Ovary (tissue), 9 donors: Measurements from ENCODE around the gene RNASET2. TPM values are rescaled to one million over a fixed set of nuclear protein-coding genes. Genes with fewer than 3 reads are reported as not detected.

Experiments
- DNase-seq, 5 donors: peaks; one replicate each; pipeline ENCODE4 v3.0.0-alpha.2; 2019 to 2020
- H3K27ac ChIP-seq, 2 donors: fragments of 200-600 bp; one replicate each; pipeline versions ENCODE4 v1.5.1 to v1.8.0; 2019 to 2022
- H3K27me3 ChIP-seq: fragments of 200-600 bp; one replicate; pipeline ENCODE4 v1.8.0; 2022
- H3K36me3 ChIP-seq: fragments of 200-600 bp; sonication (generic); one replicate; pipeline ENCODE4 v1.5.1; 2019
- H3K4me1 ChIP-seq: one replicate; pipeline ENCODE4 v1.8.1; 2013; ENCODE audit warnings: mild to moderate bottlenecking, moderate library complexity; ENCODE audit not compliant: insufficient read depth
- H3K4me3 ChIP-seq: fragments of 200-600 bp; sonication (generic); one replicate; pipeline ENCODE4 v1.5.1; 2017
- H3K9me3 ChIP-seq, 2 donors: fragments of 200-600 bp in 1 of 2; sonication (generic) in 1 of 2; one replicate each; pipeline versions ENCODE4 v1.5.1 to v1.8.1; 2013 to 2019; ENCODE audit warnings: mild to moderate bottlenecking in 1 of 2, moderate library complexity in 1 of 2
- EP300 ChIP-seq: sonication (generic); formaldehyde crosslinking; IDR thresholded peaks from one replicate; pipeline ENCODE4 v1.6.1; 2017; ENCODE audit warnings: antibody characterized with exemption
- POLR2A ChIP-seq: fragments of 450-650 bp; IDR thresholded peaks from one replicate; pipeline ENCODE4 v1.6.1; 2017; ENCODE audit warnings: antibody characterized with exemption, mild to moderate bottlenecking, moderate library complexity
- WGBS, 3 donors: extraction: QIAGEN DNeasy Blood & Tissue Kit in 1 of 3; methylation state at CpG; one replicate each; pipeline versions ENCODE4 v1.1.5 to v1.1.7; 2013 to 2017; 5-methylcytosine and 5-hydroxymethylcytosine counted together
- intact Hi-C, 4 donors: fragments of 100-400 bp; cut with DNase I; formaldehyde crosslinking; loops; one replicate each; pipeline versions ENCODE4 v1.11.0 to v1.15.1; 2022 to 2023
- polyA plus RNA-seq, 2 donors: library from polyadenylated mRNA; stranded (reverse); fragments of 200-250 nt in 1 of 2; fragments of 350-450 nt in 1 of 2; fragmentation: Illumina TruSeq in 1 of 2; extraction: RNeasy Lipid Tissue Mini Kit (QIAGEN cat#74804) in 1 of 2; gene quantifications; one replicate each; pipeline ENCODE4 v1.2.3, GENCODE V29; 2013 to 2014
- total RNA-seq, 7 donors: library from RNA; depleted of rRNA in 2 of 7; stranded (reverse); fragments of >200 nt in 2 of 7; fragmentation: NEBNext Ultra II Directional in 3 of 7; extraction: Animal tissue kit (Norgen Biotek cat#: 25700) in 3 of 7; gene quantifications; one replicate each; pipeline versions ENCODE4 v1.1.0 to v1.2.4, GENCODE V29; 2016 to 2023
- TF ChIP-seq, protein P1 (sequence below), 3 donors: fragments of 450-650 bp in 2 of 3; fragments of 200-600 bp in 1 of 3; IDR thresholded peaks; one replicate each; pipeline versions ENCODE4 v1.5.1 to v1.8.0; 2016 to 2022; ENCODE audit warnings: antibody characterized with exemption in 3 of 3, mild to moderate bottlenecking in 1 of 3
- donor health status: DM: no; HTN: no; CAD: no; lungs with moderate emphysema.
- donor health status: DM: no; HTN: no; CAD: no.
- donor health status: Bipolar disorder and iron deficiency.
- donor health status: DM: yes; HTN: yes; CAD: no.
- donor health status: DM: no; HTN: no; CAD: no.
- donor health status: DM: yes; HTN: yes; CAD: no.

Gene RNASET2
- total and polyA plus RNA-seq, 9 donors: 34.8 to 211 (median 56.0) TPM

GRCh38 chr6:166937746-166938145 lies 18.6 kb downstream of the RNASET2 start:
- TF ChIP-seq POLR2A (no peak), EP300 (no peak)
- TF ChIP-seq, protein P1, sequence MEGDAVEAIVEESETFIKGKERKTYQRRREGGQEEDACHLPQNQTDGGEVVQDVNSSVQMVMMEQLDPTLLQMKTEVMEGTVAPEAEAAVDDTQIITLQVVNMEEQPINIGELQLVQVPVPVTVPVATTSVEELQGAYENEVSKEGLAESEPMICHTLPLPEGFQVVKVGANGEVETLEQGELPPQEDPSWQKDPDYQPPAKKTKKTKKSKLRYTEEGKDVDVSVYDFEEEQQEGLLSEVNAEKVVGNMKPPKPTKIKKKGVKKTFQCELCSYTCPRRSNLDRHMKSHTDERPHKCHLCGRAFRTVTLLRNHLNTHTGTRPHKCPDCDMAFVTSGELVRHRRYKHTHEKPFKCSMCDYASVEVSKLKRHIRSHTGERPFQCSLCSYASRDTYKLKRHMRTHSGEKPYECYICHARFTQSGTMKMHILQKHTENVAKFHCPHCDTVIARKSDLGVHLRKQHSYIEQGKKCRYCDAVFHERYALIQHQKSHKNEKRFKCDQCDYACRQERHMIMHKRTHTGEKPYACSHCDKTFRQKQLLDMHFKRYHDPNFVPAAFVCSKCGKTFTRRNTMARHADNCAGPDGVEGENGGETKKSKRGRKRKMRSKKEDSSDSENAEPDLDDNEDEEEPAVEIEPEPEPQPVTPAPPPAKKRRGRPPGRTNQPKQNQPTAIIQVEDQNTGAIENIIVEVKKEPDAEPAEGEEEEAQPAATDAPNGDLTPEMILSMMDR (IDR thresholded peaks at IDR 0.05): no peak
- H3K9me3 ChIP-seq: no peaks in the 10 kb centered on the region
- no peaks in the 10 kb centered on the region for H3K36me3 ChIP-seq
- H3K4me3 ChIP-seq: no peak overlapping the region
- no peak overlapping the region for H3K27ac ChIP-seq
- 85 to 86% (median 85%) methylated on average over 8 of the region's 8 CpGs for WGBS, 3 donors
- intact Hi-C loops: no loop called here
- no peak for DNase-seq
- no peaks in the 10 kb centered on the region for H3K27me3 ChIP-seq
- no peaks in the 10 kb centered on the region for H3K4me1 ChIP-seq

DNA sequence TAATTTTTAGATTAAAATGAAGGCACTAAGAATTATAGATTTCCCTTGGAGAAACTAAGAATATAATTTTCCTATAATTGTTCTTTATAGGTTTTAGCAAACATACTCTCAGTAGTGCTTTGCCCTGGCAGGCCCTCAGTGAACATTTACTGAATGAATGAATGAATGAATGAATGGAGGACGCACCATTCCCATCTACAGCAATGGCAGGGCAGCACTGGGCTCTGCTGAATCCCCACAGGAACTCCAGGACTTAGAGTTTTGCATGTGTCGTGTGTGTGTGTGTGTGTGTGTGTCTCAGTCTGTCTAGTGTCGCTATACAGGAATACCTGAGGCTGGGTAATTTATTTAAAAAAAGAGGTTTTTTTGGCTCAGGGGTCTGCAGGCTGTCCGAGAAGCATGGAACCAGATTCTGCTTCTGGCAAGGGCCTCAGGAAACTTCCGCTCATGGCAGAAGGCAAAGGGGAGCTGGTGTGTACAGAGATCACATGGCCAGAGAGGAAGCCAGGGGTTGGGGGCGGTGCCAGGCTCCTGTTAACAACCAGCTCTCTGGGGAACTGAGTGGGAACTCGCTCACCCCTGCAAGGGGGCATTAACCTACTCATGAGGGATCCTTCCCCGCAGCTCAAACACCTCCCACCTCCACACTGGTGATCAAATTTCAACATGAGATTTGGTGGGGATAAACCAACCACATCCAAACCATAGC lies 20.1 kb downstream of the RNASET2 start:
- Histone ChIP-seq H3K27me3 (no peaks in the 10 kb centered on the region), H3K36me3 (no peaks in the 10 kb centered on the region), H3K4me1 (no peaks in the 10 kb centered on the region), H3K4me3 (no peak overlapping the region), H3K9me3 (no peaks in the 10 kb centered on the region), H3K27ac (no peak overlapping the region)
- TF ChIP-seq EP300 (no peak), POLR2A (no peak)
- TF ChIP-seq, protein P1 (IDR thresholded peaks at IDR 0.05): no peak
- DNase-seq: no peak
- WGBS, 3 donors: 69 to 74% (median 70%) methylated on average over 8 of the region's 8 CpGs
- intact Hi-C loops: no loop called here

DNA sequence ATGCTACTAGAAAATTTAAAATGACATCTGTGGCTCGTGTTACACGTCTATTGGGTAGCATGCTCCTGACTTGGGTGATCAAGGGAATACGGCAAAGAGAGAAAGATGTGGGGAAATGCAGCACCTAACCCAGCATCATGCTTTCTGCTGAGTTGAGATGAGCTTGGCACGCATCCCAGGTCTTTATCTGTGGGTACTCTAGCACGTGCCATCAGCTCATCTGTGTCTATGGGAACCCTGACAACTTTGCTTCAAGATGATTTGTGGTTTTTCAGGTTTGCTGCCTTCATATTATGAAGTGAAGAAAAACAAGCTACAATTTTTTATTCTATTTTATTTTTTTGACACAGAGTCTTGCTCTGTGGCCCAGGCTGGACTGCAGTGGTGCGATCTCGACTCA lies 21.0 kb downstream of the RNASET2 start:
- 85 to 88% (median 87%) methylated on average over 7 of the region's 7 CpGs for WGBS, 3 donors
- H3K9me3 ChIP-seq: no peaks in the 10 kb centered on the region
- H3K4me3 ChIP-seq: no peak overlapping the region
- H3K27ac ChIP-seq: no peak overlapping the region
- no peak for DNase-seq
- no peaks in the 10 kb centered on the region for H3K36me3 ChIP-seq
- intact Hi-C loops: no loop called here
- H3K27me3 ChIP-seq: no peaks in the 10 kb centered on the region
- H3K4me1 ChIP-seq: no peaks in the 10 kb centered on the region
- TF ChIP-seq, protein P1 (IDR thresholded peaks at IDR 0.05): no peak
- no peak for TF ChIP-seq EP300
- no peak for TF ChIP-seq POLR2A

GRCh38 chr6:166934174-166934573 lies 22.2 kb downstream of the RNASET2 start:
- Histone ChIP-seq H3K36me3 (no peaks in the 10 kb centered on the region), H3K27me3 (no peaks in the 10 kb centered on the region), H3K4me1 (no peaks in the 10 kb centered on the region), H3K27ac (no peak overlapping the region), H3K9me3 (no peaks in the 10 kb centered on the region), H3K4me3 (no peak overlapping the region)
- 89 to 93% (median 92%) methylated on average over 8 of the region's 8 CpGs for WGBS, 3 donors
- intact Hi-C loops: no loop called here
- no peak for DNase-seq
- TF ChIP-seq EP300: no peak
- no peak for TF ChIP-seq POLR2A
- TF ChIP-seq, protein P1 (IDR thresholded peaks at IDR 0.05): no peak
